T-helper 2 cell treated with Interferon-gamma antibody and Interleukin-4, amounts not matched to agents 100 ng/mL and 5 ng/mL, for 36 hours (primary cell): ENCODE data around the gene POR. TPM values are rescaled to one million over a fixed set of nuclear protein-coding genes. Genes with fewer than 3 reads are reported as not detected.
"Not testable (repeated sequence)": the region's sequence is repeated elsewhere in the genome, so short reads cannot be mapped to it uniquely, and the experiment has no call there.

Experiments used
- intact Hi-C: fragments of 100-400 bp; cut with micrococcal nuclease; formaldehyde crosslinking; loops from one replicate; pipeline ENCODE4 v1.15.1; 2023
- total RNA-seq: library from RNA; stranded (reverse); gene quantifications from 2 replicates; pipeline ENCODE4 v1.2.3, GENCODE V29; 2022

The POR gene
- total RNA-seq, 1 donor from 2014 or later: 49.4 TPM

- intact Hi-C loops: no loop called here
Observed at GRCh38 chr7:75884476-75884875, 30.5 kb upstream of the POR start.

- intact Hi-C loops: no loop called here
Observed at GRCh38 chr7:75885036-75885435, 29.9 kb upstream of the POR start.

- intact Hi-C loops: no loop called here
Observed at GRCh38 chr7:75887669-75888369, 27.1 kb upstream of the POR start.

GRCh38 chr7:75888464-75889222 lies 26.3 kb upstream of the POR start:
- intact Hi-C loops: no loop called here

DNA sequence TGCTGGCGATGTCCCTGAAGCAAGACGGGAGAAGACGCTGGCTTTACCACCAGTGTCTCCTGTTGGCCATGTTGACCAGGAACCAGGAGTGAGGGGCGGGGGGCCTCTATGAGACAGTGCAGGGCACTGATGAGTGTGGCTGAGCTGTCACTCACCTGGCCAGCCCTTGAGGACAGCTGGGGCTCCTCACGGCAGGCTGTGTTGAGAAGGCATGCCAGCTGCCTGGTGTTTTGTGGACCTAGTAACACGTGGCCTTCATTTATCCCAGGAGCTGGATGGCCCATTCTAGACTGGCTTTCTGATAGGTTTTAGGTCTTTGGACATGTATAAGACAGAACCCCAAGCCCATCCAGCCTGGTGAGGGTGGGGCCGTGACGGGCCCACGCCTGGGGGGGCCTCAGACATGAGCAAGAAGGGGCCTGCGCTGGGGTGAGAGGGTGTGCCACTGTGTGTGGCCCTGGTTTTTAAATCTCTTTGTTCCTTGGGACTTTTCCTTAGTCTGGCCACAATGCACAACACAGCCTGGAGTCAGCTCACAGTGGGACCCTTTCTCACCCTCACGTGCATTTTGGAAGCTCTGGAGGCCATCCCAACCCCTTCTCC lies 25.6 kb upstream of the POR start:
- intact Hi-C loops: no loop called here

GRCh38 chr7:75889826-75890225 lies 25.1 kb upstream of the POR start:
- intact Hi-C loops: no loop called here

DNA sequence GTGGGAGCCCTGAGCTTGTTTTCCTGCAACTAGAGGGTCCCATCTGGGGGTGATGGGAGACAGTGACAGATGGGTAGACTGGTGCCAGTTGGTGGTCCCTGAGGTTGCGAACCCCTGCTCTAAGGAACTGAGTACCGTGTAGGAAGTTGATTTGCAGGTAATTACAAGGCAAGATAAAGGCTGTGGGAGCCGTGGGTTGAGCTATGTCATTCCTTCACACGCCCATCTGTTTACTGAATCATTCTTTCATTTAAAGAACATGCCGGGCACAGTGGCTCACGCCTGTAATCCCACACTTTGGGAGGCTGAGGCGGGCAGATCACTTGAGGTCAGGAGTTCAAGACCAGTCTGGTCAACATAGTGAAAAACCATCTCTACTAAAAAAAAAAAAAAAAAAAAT lies 23.7 kb upstream of the POR start:
- intact Hi-C loops: not testable (repeated sequence)

GRCh38 chr7:75891815-75892411 lies 23.0 kb upstream of the POR start:
- intact Hi-C loops: no loop called here

GRCh38 chr7:75892634-75893272 lies 22.2 kb upstream of the POR start:
- intact Hi-C loops: no loop called here

GRCh38 chr7:75896803-75897327 lies 18.1 kb upstream of the POR start:
- intact Hi-C loops: no loop called here

- intact Hi-C loops: no loop called here
Observed at GRCh38 chr7:75900617-75901315, 14.2 kb upstream of the POR start.

GRCh38 chr7:75905785-75906604 lies 9.0 kb upstream of the POR start:
- intact Hi-C loops: no loop called here

GRCh38 chr7:75906991-75907667 lies 7.8 kb upstream of the POR start:
- intact Hi-C loops: no loop called here

GRCh38 chr7:75907668-75908039 lies 7.3 kb upstream of the POR start:
- intact Hi-C loops: not testable (repeated sequence)

DNA sequence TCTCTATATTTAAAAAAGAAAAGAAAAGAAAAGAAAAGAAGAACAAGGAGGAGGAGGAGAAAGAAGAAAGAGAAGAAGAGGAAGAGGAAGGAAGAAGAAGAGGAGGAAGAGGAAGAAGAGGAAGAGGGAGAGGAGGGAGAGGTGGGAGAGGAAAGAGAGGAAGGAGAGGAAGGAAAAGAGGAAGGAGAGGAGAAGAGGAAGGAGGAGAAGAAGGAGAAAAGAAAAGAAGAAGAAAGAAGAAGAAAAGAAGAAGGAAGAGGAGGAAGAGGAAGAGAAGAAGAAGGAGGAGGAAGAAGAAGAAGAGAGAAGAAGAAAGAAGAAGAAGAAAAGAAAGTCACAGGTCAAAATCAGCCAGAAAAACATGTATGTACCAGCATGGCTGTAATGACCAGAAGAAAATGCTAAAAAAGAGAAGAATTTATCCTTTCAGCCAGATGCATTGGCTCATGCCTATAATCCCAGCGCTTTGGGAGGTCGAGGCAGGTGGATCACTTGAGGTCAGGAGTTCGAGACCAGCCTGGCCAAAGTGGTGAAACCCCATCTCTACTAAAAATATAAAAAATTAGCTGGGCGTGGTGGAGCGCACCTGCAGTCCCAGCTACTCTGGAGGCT lies 5.3 kb upstream of the POR start:
- intact Hi-C loops: no loop called here

DNA sequence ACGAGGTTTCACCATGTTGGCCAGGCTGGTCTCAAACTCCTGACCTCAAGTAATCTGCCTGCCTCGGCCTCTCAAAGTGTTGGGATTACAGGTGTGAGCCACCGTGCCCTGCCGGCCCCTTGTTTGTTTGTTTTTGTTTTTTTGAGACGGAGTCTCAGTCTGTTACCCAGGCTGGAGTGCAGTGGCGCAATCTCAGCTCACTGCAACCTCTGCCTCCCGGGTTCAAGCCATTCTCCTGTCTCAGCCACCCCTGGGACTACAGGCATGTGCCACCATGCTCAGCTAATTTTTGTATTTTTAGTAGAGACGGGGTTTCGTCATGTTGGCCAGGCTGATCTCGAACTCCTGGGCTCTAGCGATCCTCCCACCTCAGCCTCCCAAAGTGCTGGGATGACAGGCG lies 3.8 kb upstream of the POR start:
- intact Hi-C loops: not testable (repeated sequence)

DNA sequence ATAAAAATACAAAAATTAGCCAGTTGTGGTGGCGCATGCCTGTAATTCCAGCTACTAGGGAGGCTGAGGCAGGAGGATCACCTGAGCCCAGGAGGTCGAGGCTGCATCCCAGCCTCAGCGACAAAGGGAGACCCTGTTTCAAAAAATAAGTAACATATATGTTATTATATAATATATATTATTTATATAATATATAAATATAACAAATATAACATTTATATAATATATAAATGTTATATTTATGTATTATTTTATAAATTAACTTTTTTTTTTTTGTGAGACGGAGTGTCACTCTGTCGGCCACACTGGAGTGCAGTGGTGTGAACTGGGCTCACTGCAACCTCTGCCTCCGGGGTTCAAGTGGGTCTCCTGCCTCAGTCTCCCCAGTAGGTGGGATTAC lies 1.5 kb upstream of the POR start:
- intact Hi-C loops: no loop called here

DNA sequence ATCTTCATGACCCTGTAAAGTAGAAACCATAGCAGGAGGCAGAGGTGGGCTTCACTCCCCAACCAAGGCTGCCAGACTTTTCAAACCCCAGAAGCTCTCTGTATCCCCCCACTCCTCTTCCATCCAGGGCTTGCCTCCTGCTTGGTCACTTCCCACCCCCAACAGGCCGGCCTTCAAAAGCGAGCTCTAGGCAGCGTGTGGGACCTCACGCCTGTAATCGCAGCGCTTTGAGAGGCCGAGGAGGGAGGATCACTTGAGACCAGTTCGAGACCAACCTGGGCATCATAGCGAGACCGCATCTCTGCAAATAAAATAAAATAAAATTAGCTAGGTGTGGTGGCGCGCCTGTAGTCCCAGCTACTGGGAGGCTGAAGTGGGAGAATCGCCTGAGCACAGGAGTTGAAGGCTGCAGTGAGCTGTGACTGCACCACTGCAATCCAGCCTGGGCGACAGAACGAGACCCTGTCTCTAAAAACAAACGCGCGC lies 743 bp upstream of the POR start:
- intact Hi-C loops: loop anchor here (2.0 kb wide), 1 partner anchor 135 kb away; the partner anchor contains the start of gene MDH2
